CD4-positive, alpha-beta T cell (primary cell): ENCODE results near the gene C3orf20. TPM values are rescaled to one million over a fixed set of nuclear protein-coding genes. Genes with fewer than 3 reads are reported as not detected.

ENCODE experiments used
- ATAC-seq: fragments of 200-7000 bp; cut with Tn5 transposase; one replicate; pipeline ENCODE4 v1.10.0; 2022; ENCODE audit warnings: mild to moderate bottlenecking; ENCODE audit not compliant: poor library complexity
- CTCF ChIA-PET: fragments of 350-600 bp; sonication (Branson Sonifier 250); formaldehyde crosslinking; loops from one replicate; lab custom pipeline; 2021; ENCODE audit warnings: antibody characterized with exemption, inconsistent platforms; lab: Charles Lee
- POLR2A ChIA-PET: fragments of 350-600 bp; sonication (Branson Sonifier 250); formaldehyde crosslinking; loops from one replicate; lab custom pipeline; 2021; ENCODE audit warnings: antibody characterized with exemption, inconsistent platforms; lab: Charles Lee
- DNase-seq, 14 experiments: peaks; one replicate each; pipeline ENCODE4 v3.0.0-alpha.2; 2013 to 2020; ENCODE audit warnings: mixed read lengths in 2 of 14
- H3K27ac ChIP-seq, 2 donors: one replicate each; pipeline versions ENCODE4 v1.5.1 to v1.7.0; 2013; ENCODE audit warnings: low read length in 2 of 2, low read depth in 1 of 2, mild to moderate bottlenecking in 1 of 2
- H3K27me3 ChIP-seq, 2 experiments: 1 replicate in 1 of 2; 2 replicates in 1 of 2; pipeline versions ENCODE4 v1.6.1 to v1.7.0; 2013; ENCODE audit warnings: low read length in 2 of 2, control low read depth in 1 of 2, mild to moderate bottlenecking in 1 of 2, moderate library complexity in 1 of 2; ENCODE audit not compliant: insufficient read depth in 2 of 2, control insufficient read depth in 1 of 2
- H3K36me3 ChIP-seq: one replicate; pipeline ENCODE4 v1.6.1; 2013; ENCODE audit warnings: low read length, control low read depth; ENCODE audit not compliant: insufficient read depth
- H3K4me1 ChIP-seq: one replicate; pipeline ENCODE4 v1.6.1; 2013; ENCODE audit warnings: low read length, control low read depth; ENCODE audit not compliant: insufficient read depth
- H3K4me3 ChIP-seq: one replicate; pipeline ENCODE4 v1.5.1; 2013; ENCODE audit warnings: mild to moderate bottlenecking, low read length, moderate library complexity
- H3K9me3 ChIP-seq, 2 experiments: 1 replicate in 1 of 2; 2 replicates in 1 of 2; pipeline versions ENCODE4 v1.6.1 to v1.7.0; 2013; ENCODE audit warnings: low read length in 2 of 2, mild to moderate bottlenecking in 2 of 2, control low read depth in 1 of 2, moderate library complexity in 1 of 2; ENCODE audit not compliant: control insufficient read depth in 1 of 2, insufficient read depth in 1 of 2
- H3K27ac Mint-ChIP-seq: one replicate; pipeline ENCODE4 v1.8.0; 2020; ENCODE audit warnings: mixed read lengths
- H3K27me3 Mint-ChIP-seq: one replicate; pipeline ENCODE4 v1.8.0; 2021; ENCODE audit warnings: mixed read lengths
- H3K36me3 Mint-ChIP-seq: one replicate; pipeline ENCODE4 v1.8.0; 2021; ENCODE audit warnings: low read depth, mixed read lengths
- H3K4me1 Mint-ChIP-seq: one replicate; pipeline ENCODE4 v1.8.0; 2021; ENCODE audit warnings: low read depth, mixed read lengths
- H3K4me3 Mint-ChIP-seq: one replicate; pipeline ENCODE4 v1.8.0; 2020; ENCODE audit warnings: mild to moderate bottlenecking, mixed read lengths
- H3K9me3 Mint-ChIP-seq: one replicate; pipeline ENCODE4 v1.8.0; 2020; ENCODE audit warnings: mixed read lengths
- intact Hi-C, 2 experiments: fragments of 100-400 bp; cut with DNase I in 1 of 2; cut with micrococcal nuclease in 1 of 2; formaldehyde crosslinking; loops; one replicate each; pipeline versions ENCODE4 v1.15.1 to v1.9.0; 2023 to 2025; cut with DNase I, micrococcal nuclease
- total RNA-seq, 174 experiments: library from RNA in 2 of 174; stranded (reverse) in 2 of 174; gene quantifications; one replicate each; pipeline ENCODE4 v1.2.3 and lab custom pipeline; 2021 to 2026
- TF ChIP-seq, protein P1 (sequence below): fragments of 200-600 bp; IDR thresholded peaks from one replicate; pipeline ENCODE4 v1.8.0; 2022; ENCODE audit warnings: antibody characterized with exemption, mild to moderate bottlenecking

C3orf20 gene
- total RNA-seq, 2 experiments from 2014 or later, result 0.14 TPM; not detected in 1

DNA sequence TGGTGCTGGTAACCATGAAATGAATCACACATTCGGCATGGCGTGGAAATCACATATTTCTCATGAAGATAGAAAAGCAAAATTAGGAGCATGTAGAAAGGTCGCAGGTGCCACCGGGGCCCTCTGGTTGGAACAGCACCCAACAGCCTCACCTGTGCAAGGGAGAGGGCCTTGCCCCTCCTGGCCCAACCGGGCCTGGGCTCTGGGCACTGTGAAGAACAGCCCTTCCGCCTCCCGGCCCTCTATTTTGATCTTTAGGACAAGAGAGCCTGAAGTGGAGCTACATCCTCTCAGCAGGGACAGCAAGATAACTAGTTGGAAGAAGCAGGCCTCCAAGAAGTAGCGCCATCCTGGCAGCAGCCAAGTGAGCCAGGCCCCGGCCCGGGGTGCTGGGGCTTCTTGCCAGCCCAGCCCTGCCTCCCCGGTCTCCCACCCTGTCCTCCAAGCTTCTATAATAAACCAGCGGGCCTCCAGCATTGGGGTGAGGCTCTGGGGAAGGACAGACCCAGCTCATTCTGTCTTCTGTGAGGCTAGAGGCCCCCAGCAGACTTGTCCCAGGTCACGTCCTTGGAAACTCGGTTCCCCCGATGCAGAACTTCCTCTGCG lies 97.7 kb downstream of the C3orf20 start:
- Histone ChIP-seq H3K4me3 (no peak overlapping the region), H3K27me3 (peaks cover 0 to 3% of the 10 kb centered on the region in 2 experiments), H3K36me3 (no peaks in the 10 kb centered on the region), H3K27ac (no peak overlapping the region), H3K9me3 (no peaks in the 10 kb centered on the region), H3K4me1 (no peaks in the 10 kb centered on the region)
- no peak overlapping the region for H3K27ac Mint-ChIP-seq
- intact Hi-C loops, result no loop called here
- TF ChIP-seq, protein P1, sequence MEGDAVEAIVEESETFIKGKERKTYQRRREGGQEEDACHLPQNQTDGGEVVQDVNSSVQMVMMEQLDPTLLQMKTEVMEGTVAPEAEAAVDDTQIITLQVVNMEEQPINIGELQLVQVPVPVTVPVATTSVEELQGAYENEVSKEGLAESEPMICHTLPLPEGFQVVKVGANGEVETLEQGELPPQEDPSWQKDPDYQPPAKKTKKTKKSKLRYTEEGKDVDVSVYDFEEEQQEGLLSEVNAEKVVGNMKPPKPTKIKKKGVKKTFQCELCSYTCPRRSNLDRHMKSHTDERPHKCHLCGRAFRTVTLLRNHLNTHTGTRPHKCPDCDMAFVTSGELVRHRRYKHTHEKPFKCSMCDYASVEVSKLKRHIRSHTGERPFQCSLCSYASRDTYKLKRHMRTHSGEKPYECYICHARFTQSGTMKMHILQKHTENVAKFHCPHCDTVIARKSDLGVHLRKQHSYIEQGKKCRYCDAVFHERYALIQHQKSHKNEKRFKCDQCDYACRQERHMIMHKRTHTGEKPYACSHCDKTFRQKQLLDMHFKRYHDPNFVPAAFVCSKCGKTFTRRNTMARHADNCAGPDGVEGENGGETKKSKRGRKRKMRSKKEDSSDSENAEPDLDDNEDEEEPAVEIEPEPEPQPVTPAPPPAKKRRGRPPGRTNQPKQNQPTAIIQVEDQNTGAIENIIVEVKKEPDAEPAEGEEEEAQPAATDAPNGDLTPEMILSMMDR, result no peak
- H3K36me3 Mint-ChIP-seq, result no peaks in the 10 kb centered on the region
- ChIA-PET CTCF (interaction anchor here (0.6 kb wide), 1 partner anchor 66 kb away, joined by 3 read pairs; no protein-coding TSS in a partner anchor), POLR2A (no interaction called here)
- ATAC-seq, result no peak
- no peak overlapping the region for H3K4me3 Mint-ChIP-seq
- H3K4me1 Mint-ChIP-seq, result no peaks in the 10 kb centered on the region
- DNase-seq, result no peak
- peaks cover 5% of the 10 kb centered on the region for H3K27me3 Mint-ChIP-seq
- H3K9me3 Mint-ChIP-seq, result no peaks in the 10 kb centered on the region

DNA sequence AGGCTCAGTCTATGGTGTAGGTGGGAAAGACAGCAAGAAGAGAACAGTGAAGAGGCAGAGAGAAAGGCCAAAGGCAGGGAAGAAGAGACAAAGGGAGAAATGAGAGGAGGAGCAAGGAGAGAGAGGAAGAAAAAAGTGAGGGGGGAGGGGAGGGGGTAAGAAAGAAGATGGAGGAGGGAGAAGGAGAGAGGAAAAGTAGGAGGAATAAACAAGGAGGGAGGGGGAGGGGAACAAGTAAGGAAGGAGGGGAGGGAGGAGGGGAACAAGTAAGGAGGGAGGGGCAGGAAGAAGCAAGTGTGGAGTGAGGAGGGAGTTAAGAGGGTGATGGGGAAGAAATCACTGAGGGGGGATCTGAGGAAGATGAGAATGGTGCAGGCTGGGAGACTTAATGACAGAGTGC lies 98.3 kb downstream of the C3orf20 start:
- no peak overlapping the region for H3K4me3 ChIP-seq
- H3K36me3 Mint-ChIP-seq, result no peaks in the 10 kb centered on the region
- intact Hi-C loops, result no loop called here
- CTCF ChIA-PET, result no interaction called here
- DNase-seq, result no peak
- TF ChIP-seq, protein P1, result no peak
- H3K9me3 ChIP-seq, result peaks cover 0 to 3% of the 10 kb centered on the region in 2 experiments
- peaks cover 5% of the 10 kb centered on the region for H3K27me3 Mint-ChIP-seq
- POLR2A ChIA-PET, result no interaction called here
- H3K4me1 Mint-ChIP-seq, result no peaks in the 10 kb centered on the region
- H3K27ac ChIP-seq, result no peak overlapping the region
- H3K27ac Mint-ChIP-seq, result no peak overlapping the region
- H3K36me3 ChIP-seq, result no peaks in the 10 kb centered on the region
- H3K9me3 Mint-ChIP-seq, result no peaks in the 10 kb centered on the region
- no peaks in the 10 kb centered on the region for H3K4me1 ChIP-seq
- ATAC-seq, result no peak
- no peak overlapping the region for H3K4me3 Mint-ChIP-seq
- H3K27me3 ChIP-seq, result peaks cover 0 to 3% of the 10 kb centered on the region in 2 experiments

DNA sequence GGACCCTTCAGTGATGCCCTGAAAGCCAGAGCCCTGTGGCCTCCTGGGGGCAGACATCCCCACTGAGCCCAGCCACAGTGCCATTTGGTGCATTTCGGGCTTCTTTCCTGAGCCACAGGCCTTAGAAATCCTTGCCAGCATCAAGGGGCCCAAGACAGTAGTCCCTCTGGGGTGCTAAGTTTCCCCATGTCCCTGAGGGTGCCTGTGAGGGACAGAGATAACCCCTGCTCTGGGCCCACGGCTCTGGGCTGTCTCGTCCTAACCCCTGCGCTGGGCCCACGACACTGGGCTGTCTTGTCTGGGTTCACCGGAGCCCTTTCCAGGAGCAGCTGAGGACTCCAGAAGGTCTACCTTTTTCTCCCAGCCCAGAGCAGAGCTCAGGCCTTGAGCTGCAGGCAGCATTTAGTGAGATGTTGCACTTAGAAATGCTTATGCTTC lies 98.8 kb downstream of the C3orf20 start:
- H3K36me3 Mint-ChIP-seq, result no peaks in the 10 kb centered on the region
- ChIA-PET CTCF (no interaction called here), POLR2A (no interaction called here)
- no peak for ATAC-seq
- TF ChIP-seq, protein P1, result no peak
- intact Hi-C loops, result no loop called here
- H3K27me3 ChIP-seq, result peaks cover 0 to 3% of the 10 kb centered on the region in 2 experiments
- H3K27ac Mint-ChIP-seq, result no peak overlapping the region
- no peak for DNase-seq
- no peaks in the 10 kb centered on the region for H3K9me3 Mint-ChIP-seq
- peaks cover 5% of the 10 kb centered on the region for H3K27me3 Mint-ChIP-seq
- H3K27ac ChIP-seq, result no peak overlapping the region
- H3K4me3 ChIP-seq, result no peak overlapping the region
- H3K36me3 ChIP-seq, result no peaks in the 10 kb centered on the region
- H3K4me1 Mint-ChIP-seq, result no peaks in the 10 kb centered on the region
- H3K4me3 Mint-ChIP-seq, result no peak overlapping the region
- H3K9me3 ChIP-seq, result peaks cover 0 to 8% of the 10 kb centered on the region in 2 experiments
- H3K4me1 ChIP-seq, result no peaks in the 10 kb centered on the region
